Endodermal cell (in vitro differentiated cells): Measurements from ENCODE around the gene CYB5R2. TPM values are rescaled to one million over a fixed set of nuclear protein-coding genes. Genes with fewer than 3 reads are reported as not detected.

Source experiments
- DNase-seq: peaks from one replicate; pipeline ENCODE4 v3.0.0-alpha.2; 2017
- H3K27ac ChIP-seq: 2 replicates; pipeline ENCODE4 v1.5.1; 2013; ENCODE audit warnings: mild to moderate bottlenecking, low read depth, low read length, moderate library complexity
- H3K27me3 ChIP-seq: 2 replicates; pipeline ENCODE4 v1.6.1; 2013; ENCODE audit warnings: mild to moderate bottlenecking, low read length, moderate library complexity; ENCODE audit not compliant: insufficient read depth, control insufficient read depth, poor library complexity, severe bottlenecking
- H3K36me3 ChIP-seq: 2 replicates; pipeline ENCODE4 v1.7.0; 2013; ENCODE audit warnings: mild to moderate bottlenecking, low read length, moderate library complexity; ENCODE audit not compliant: control insufficient read depth, insufficient read depth
- H3K4me1 ChIP-seq: one replicate; pipeline ENCODE4 v1.7.0; 2013; ENCODE audit warnings: low read length; ENCODE audit not compliant: control insufficient read depth, insufficient read depth
- H3K4me3 ChIP-seq: 2 replicates; pipeline ENCODE4 v1.5.1; 2013; ENCODE audit warnings: mild to moderate bottlenecking, low read length, moderate library complexity
- H3K9ac ChIP-seq: 2 replicates; pipeline ENCODE4 v1.6.1; 2013; ENCODE audit warnings: mild to moderate bottlenecking, low read length, moderate library complexity; ENCODE audit not compliant: poor library complexity, severe bottlenecking; ENCODE audit errors: extremely low read depth
- H3K9me3 ChIP-seq: 2 replicates; pipeline ENCODE4 v1.6.1; 2013; ENCODE audit warnings: mild to moderate bottlenecking, low read length, moderate library complexity; ENCODE audit not compliant: control insufficient read depth
- H3K27ac Mint-ChIP-seq: 2 replicates; pipeline ENCODE4 v1.8.0; 2020; ENCODE audit warnings: mixed read lengths
- H3K27me3 Mint-ChIP-seq: 2 replicates; pipeline ENCODE4 v1.8.0; 2021; ENCODE audit warnings: mild to moderate bottlenecking, mixed read lengths; ENCODE audit not compliant: insufficient read depth
- H3K36me3 Mint-ChIP-seq: 2 replicates; pipeline ENCODE4 v1.8.0; 2020; ENCODE audit warnings: low read depth, mixed read lengths
- H3K4me1 Mint-ChIP-seq: 2 replicates; pipeline ENCODE4 v1.8.0; 2020; ENCODE audit warnings: mixed read lengths
- H3K4me3 Mint-ChIP-seq: 2 replicates; pipeline ENCODE4 v1.8.0; 2020; ENCODE audit warnings: mild to moderate bottlenecking, moderate library complexity, mixed read lengths
- H3K9me3 Mint-ChIP-seq: 2 replicates; pipeline ENCODE4 v1.8.0; 2020; ENCODE audit warnings: mild to moderate bottlenecking, mixed read lengths
- WGBS, 2 experiments: methylation state at CpG; one replicate each; pipeline versions ENCODE4 v1.1.5 to v1.1.7; 2013; ENCODE audit warnings: missing lambda C conversion rate in 2 of 2, mixed read lengths in 1 of 2; ENCODE audit not compliant: insufficient coverage in 1 of 2, insufficient read length in 1 of 2; 5-methylcytosine and 5-hydroxymethylcytosine counted together
- total RNA-seq, 2 donors: library from RNA; stranded (reverse); fragmentation: NEBNext Ultra II Directional in 1 of 2; extraction: Animal tissue kit (Norgen Biotek cat#: 25700) in 1 of 2; gene quantifications; 2 replicates in 1 of 2; 3 replicates in 1 of 2; pipeline ENCODE4 v1.2.1, GENCODE V29; 2021
- TF ChIP-seq, protein P1 (sequence below): fragments of 200-600 bp; sonication (generic); conservative IDR thresholded peaks from 2 replicates; pipeline ENCODE4 v1.5.0; 2021; ENCODE audit warnings: antibody characterized with exemption, mild to moderate bottlenecking

Gene CYB5R2
- total RNA-seq, 2 donors from 2014 or later: 31.7 to 51.9 TPM

DNA sequence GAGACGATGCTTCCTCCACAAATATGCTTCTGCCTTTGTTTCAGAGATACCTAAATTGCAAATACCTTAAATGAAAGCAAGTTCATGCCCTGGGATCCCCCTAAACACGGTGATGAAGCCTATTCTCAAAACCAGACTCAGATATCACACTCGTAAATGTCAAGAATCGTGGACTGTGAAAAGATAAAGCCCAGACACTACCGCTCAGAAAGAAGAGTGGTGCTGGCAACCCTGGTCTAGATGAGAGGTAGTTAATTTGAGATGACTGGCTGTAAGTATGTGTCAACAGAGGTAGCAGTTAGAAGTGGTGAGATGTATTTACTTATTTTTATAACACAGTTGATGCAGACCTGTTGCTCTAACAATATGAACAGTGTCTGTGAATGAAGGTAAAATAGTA lies 30.4 kb upstream of the CYB5R2 start:
- peaks cover 10% of the 10 kb centered on the region for H3K4me1 Mint-ChIP-seq
- Histone ChIP-seq H3K27ac (no peak overlapping the region), H3K36me3 (peaks cover 24% of the 10 kb centered on the region), H3K4me3 (no peak overlapping the region), H3K9me3 (no peaks in the 10 kb centered on the region), H3K9ac (no peak overlapping the region), H3K4me1 (peaks cover 4% of the 10 kb centered on the region), H3K27me3 (no peaks in the 10 kb centered on the region)
- no peak overlapping the region for H3K27ac Mint-ChIP-seq
- no peak for DNase-seq
- no peaks in the 10 kb centered on the region for H3K27me3 Mint-ChIP-seq
- 76 to 83% methylated on average over 4 to 5 of the region's 5 CpGs for WGBS, 2 experiments
- H3K4me3 Mint-ChIP-seq: no peak overlapping the region
- H3K9me3 Mint-ChIP-seq: no peaks in the 10 kb centered on the region
- TF ChIP-seq, protein P1, sequence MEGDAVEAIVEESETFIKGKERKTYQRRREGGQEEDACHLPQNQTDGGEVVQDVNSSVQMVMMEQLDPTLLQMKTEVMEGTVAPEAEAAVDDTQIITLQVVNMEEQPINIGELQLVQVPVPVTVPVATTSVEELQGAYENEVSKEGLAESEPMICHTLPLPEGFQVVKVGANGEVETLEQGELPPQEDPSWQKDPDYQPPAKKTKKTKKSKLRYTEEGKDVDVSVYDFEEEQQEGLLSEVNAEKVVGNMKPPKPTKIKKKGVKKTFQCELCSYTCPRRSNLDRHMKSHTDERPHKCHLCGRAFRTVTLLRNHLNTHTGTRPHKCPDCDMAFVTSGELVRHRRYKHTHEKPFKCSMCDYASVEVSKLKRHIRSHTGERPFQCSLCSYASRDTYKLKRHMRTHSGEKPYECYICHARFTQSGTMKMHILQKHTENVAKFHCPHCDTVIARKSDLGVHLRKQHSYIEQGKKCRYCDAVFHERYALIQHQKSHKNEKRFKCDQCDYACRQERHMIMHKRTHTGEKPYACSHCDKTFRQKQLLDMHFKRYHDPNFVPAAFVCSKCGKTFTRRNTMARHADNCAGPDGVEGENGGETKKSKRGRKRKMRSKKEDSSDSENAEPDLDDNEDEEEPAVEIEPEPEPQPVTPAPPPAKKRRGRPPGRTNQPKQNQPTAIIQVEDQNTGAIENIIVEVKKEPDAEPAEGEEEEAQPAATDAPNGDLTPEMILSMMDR: no peak
- peaks cover 39% of the 10 kb centered on the region for H3K36me3 Mint-ChIP-seq

DNA sequence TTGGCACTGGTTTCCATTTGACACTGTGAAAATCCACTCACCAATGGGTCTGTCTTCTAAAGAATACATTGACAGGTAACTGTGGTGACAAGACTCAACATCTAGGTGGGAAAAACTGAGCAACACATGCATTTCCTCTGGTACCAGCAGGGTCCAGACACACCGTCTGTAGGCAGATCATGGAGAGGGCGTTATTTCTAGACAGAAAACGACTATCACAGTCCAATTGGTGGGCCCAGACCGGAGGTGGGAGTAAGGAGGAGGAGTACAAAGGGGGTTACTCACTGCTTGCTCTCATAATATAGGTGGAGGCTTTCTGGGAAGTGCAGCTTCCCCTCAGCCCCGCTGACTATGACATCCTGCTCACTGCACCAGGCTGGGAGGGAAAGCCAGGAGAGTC lies 23.1 kb upstream of the CYB5R2 start:
- DNase-seq: no peak
- H3K27ac ChIP-seq: no peak overlapping the region
- WGBS, 2 experiments: 90 to 100% methylated on average over 3 to 5 of the region's 5 CpGs
- H3K27me3 ChIP-seq: no peaks in the 10 kb centered on the region
- peaks cover 26% of the 10 kb centered on the region for H3K36me3 Mint-ChIP-seq
- no peak overlapping the region for H3K4me3 ChIP-seq
- no peak overlapping the region for H3K9ac ChIP-seq
- H3K27me3 Mint-ChIP-seq: no peaks in the 10 kb centered on the region
- peaks cover 28% of the 10 kb centered on the region for H3K36me3 ChIP-seq
- peaks cover 36% of the 10 kb centered on the region for H3K4me1 Mint-ChIP-seq
- no peaks in the 10 kb centered on the region for H3K9me3 Mint-ChIP-seq
- no peak overlapping the region for H3K27ac Mint-ChIP-seq
- H3K4me3 Mint-ChIP-seq: no peak overlapping the region
- peaks cover 4% of the 10 kb centered on the region for H3K9me3 ChIP-seq
- peaks cover 17% of the 10 kb centered on the region for H3K4me1 ChIP-seq
- TF ChIP-seq, protein P1: no peak

DNA sequence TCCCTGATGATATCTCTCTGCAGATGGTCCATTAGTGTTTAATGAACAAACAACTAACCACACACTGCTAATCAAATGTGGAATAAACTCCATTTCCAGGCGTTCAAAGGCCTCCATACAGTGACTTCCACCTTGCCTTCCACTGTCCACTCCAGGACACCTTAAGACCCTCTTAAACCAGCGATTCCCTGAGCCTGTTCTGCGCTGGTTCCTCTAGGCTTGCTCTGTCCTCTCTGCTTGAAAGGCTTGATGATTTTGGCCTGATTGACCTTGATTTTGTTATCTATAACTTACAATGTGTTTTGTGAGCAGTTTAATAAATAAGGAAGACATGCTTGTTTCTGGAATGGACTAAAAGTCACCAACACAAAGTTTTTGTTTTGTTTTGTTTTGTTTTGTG lies 20.9 kb upstream of the CYB5R2 start:
- DNase-seq: no peak
- no peak overlapping the region for H3K27ac ChIP-seq
- H3K4me1 ChIP-seq: peaks cover 17% of the 10 kb centered on the region
- H3K27me3 Mint-ChIP-seq: no peaks in the 10 kb centered on the region
- H3K36me3 ChIP-seq: peaks cover 46% of the 10 kb centered on the region
- no peaks in the 10 kb centered on the region for H3K9me3 Mint-ChIP-seq
- peaks cover 4% of the 10 kb centered on the region for H3K9me3 ChIP-seq
- H3K4me3 Mint-ChIP-seq: no peak overlapping the region
- H3K27ac Mint-ChIP-seq: no peak overlapping the region
- WGBS, 2 experiments: 56 to 95% methylated on average over 1 to 3 of the region's 3 CpGs
- H3K9ac ChIP-seq: no peak overlapping the region
- H3K4me1 Mint-ChIP-seq: peaks cover 30% of the 10 kb centered on the region
- no peak overlapping the region for H3K4me3 ChIP-seq
- TF ChIP-seq, protein P1: no peak
- H3K27me3 ChIP-seq: no peaks in the 10 kb centered on the region
- peaks cover 23% of the 10 kb centered on the region for H3K36me3 Mint-ChIP-seq
